22Rv1 (cell line): ENCODE measurements around the gene DENND6A.

Experiments
- H3K27ac ChIP-seq: fragments of 450-650 bp; 2 replicates; pipeline ENCODE4 v1.5.1; 2017
- CTCF ChIP-seq: fragments of 450-650 bp; IDR thresholded peaks from 2 replicates; pipeline ENCODE4 v1.5.1; 2017; ENCODE audit warnings: mild to moderate bottlenecking
- ZFX ChIP-seq: fragments of 450-650 bp; IDR thresholded peaks from 2 replicates; pipeline ENCODE4 v1.6.1; 2017; ENCODE audit warnings: antibody characterized with exemption, borderline replicate concordance

The DENND6A gene

DNA sequence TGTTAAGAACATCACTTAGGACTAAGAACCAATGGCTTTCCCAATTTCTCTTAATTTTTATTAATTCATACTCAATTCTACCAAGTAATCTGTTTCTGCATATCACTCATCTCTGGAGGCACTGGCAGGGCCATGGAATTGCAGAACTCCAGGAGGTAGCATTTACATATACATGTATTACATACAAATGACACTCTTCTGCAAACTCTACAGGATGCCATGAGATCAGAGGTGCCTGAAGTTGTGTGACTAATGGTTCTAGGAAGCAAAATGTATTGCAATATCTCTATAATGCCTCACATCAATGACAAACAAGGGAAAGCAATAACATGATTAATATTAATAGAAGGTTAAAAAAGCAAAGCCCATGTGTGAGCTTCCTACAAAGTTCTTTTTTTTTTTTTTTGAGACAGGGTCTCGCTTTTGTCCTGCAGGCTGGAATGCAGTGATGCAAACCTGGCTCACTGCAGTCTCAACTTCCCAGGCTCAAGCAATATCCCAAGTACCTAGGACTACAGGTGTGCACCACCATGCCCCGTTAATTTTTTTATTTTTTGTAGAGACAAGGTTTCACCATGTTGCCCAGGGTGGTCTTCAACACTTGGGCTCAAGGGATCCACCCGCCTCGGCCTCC lies 33.0 kb downstream of the DENND6A start:
- no peak overlapping the region for H3K27ac ChIP-seq
- TF ChIP-seq CTCF (no peak), ZFX (no peak)

DNA sequence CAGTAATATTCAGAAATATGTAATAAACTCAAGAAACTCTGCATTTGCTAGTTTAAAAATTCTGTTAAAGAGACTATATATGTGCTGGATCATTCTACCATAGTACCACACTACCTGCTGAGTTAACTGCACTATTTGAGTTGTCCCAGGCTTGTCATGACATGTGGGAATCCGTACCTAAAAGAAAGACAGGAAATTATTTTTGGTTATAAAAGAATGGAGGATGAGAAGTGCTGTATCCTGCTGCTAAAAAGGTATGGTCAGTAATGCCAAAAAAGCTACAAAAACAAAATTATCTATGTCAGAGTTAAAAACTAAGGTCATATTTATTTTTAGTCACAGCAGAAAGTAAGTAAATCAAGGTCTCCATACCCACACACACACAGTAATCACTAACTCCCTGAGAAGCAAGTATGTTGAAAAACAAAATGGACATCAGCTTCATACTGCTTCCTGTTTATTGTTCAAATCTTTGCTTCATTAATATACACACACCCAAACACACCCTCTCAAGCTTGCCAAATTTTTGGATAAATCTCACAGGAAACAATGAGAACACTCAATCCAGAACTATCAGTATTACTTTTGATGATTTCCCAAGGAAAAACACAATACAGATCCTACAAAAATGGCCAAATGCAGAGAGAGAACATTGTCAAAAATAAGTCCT lies 33.7 kb downstream of the DENND6A start:
- no peak overlapping the region for H3K27ac ChIP-seq
- TF ChIP-seq ZFX (no peak), CTCF (no peak)

GRCh38 chr3:57658536-57658935 lies 34.3 kb downstream of the DENND6A start:
- TF ChIP-seq CTCF: no peak
- no peak for TF ChIP-seq ZFX
- no peak overlapping the region for H3K27ac ChIP-seq

DNA sequence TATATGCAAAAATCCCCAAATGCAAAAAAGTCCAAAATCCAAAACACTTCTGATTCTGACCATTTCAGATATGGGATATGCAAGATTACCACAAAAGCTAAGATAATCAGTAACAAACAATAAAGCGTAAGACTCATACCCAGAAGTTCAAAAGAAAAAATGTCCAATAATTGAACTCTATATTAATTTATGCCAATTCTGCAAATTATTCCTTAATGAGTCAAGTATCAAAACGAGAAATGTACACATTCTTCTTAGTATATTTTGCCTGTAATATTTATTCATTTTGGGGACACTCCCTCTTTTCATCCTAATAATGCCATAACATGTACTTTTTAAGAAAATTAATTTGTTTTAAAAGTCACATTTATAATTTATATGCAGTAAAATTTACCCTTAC lies 37.1 kb downstream of the DENND6A start:
- H3K27ac ChIP-seq: no peak overlapping the region
- TF ChIP-seq ZFX (no peak), CTCF (no peak)

GRCh38 chr3:57654267-57654666 lies 38.6 kb downstream of the DENND6A start:
- TF ChIP-seq CTCF (no peak), ZFX (no peak)
- no peak overlapping the region for H3K27ac ChIP-seq

DNA sequence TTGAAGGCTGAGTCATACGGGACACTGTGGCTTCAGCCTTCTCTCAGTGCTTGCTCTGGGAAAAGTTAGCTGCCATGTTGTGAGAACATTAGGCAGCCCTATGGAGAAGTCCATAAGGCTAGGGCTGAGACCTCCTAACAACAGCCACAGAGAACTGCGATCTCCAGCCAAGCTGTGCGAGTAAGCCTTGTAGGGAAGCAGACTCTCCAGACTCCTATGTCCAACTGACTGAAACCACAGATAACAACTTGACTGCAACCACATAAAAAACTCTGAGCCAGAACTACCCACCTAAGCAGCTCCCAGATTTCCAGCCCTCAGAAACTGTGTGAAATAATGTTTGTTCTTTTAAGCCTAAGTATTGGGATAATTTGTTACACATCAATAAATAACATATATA lies 40.7 kb downstream of the DENND6A start:
- TF ChIP-seq CTCF (no peak), ZFX (no peak)
- no peak overlapping the region for H3K27ac ChIP-seq

- no peak overlapping the region for H3K27ac ChIP-seq
- TF ChIP-seq ZFX (no peak), CTCF (no peak)
Observed at GRCh38 chr3:57647292-57647940, 45.5 kb downstream of the DENND6A start.
